ENCODE measurements around the gene JAKMIP1. TPM values are rescaled to one million over a fixed set of nuclear protein-coding genes. Genes with fewer than 3 reads are reported as not detected.
"Not testable (repeated sequence)": the region's sequence is repeated elsewhere in the genome, so short reads cannot be mapped to it uniquely, and the experiment has no call there.

The JAKMIP1 gene
- total RNA-seq, 1 donor from 2014 or later: not detected

DNA sequence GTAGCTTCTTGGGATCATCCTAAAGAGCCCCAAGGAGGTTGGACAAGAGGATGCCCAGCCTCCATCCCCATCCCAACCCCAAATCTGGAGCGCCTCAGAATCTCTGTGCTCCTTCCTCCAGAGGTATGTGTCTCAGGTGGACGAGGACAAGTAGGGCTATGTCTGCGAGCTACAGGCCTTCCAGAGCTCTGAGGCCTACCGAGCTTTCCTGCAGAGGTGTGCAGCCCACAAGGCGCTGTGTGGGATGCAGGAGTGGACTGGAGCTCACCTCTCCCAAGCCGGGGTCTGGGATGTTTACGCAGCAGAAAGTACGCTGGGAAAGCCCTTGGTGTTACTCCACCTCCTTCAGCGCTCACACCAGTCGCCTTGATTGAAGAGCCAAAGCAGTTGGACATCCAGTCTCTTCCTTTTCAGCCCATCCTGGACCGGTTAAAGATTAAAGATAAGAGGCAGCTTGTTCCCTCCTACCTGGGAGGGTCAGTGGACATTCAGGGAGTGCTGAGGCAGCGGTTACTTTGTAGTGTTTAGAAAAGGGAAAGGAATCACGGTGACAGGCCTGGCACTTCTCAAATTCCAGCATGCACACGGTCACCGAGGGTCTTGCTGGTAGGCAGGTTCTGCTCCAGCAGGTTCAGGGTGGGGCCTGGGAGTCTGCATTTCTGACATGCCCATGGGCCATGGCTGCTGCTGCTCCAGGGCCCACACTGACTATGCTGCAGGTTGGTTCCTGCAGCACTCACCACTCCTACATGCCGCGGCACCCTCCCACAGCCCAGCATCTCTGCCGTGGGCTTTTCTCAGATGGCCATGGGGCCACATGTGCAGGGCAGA, 29.5 kb upstream of the JAKMIP1 start:
- DNase-seq (no peak), ATAC-seq (no peak)
- intact Hi-C loops (cut with micrococcal nuclease): no loop called here

DNA sequence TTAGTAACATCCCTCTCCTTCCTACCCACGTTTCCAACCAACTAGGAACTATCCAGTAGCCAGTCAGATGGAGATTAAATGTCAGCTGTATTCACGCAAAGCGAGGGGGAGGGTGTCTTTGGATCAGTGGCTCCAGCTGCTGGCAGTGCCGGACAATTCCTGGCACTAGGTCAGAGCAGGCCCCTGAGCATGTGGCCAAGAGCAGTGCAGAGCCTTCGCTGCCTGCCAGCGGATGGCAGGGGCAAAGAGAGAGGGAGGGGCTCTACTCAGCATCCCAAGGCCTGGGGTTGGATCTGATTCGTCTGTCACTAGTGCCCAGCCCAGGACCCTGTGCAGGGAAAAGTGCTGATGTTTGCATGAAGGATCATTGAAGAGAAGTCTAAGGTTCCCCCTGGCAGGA, 28.7 kb upstream of the JAKMIP1 start:
- intact Hi-C loops (cut with micrococcal nuclease): no loop called here

GRCh38 chr4:6228158-6229067, 28.1 kb upstream of the JAKMIP1 start:
- ATAC-seq (no peak), DNase-seq (no peak)
- intact Hi-C loops (cut with micrococcal nuclease): no loop called here

More for the DNA sequence above, 28.7 kb upstream of the JAKMIP1 start:
- DNase-seq (peak; percentile 56), ATAC-seq (peak; percentile 84)

DNA sequence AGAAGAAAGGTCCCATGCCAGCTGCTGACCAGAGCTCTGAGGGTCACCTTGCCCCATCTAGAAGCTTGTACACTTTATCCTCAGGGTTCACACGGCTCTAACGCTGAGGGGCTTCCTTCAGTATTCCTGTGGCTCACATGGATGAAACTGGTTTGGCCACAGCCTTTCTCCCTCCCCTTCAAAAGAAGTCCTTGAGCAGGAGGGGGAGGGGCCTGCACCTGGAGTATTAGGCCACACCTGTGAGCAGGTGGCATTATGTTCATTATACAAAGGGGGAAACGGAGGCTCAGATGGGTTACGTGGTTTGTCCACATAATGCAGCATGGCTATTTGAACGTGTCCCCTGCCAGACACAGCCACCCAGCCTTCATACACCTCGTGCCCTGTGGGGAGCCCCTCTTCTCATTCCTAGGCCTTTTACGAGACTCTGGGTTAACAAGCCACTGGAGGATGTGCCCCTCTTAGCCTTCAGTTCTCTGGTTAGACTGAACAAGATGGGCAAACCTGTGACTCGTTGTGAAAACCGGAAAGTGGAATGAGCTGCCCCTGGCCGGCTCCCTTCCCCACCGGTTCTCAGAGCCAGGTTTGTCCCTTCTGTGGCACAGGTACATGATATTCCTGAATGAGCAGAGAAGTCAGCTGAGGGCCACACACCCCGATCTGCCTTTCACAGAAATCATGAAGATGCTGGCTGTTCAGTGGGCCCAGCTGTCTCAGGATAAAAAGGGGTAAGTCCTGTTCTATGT, 27.2 kb upstream of the JAKMIP1 start:
- ATAC-seq (no peak), DNase-seq (no peak)
- intact Hi-C loops (cut with micrococcal nuclease): no loop called here

DNA sequence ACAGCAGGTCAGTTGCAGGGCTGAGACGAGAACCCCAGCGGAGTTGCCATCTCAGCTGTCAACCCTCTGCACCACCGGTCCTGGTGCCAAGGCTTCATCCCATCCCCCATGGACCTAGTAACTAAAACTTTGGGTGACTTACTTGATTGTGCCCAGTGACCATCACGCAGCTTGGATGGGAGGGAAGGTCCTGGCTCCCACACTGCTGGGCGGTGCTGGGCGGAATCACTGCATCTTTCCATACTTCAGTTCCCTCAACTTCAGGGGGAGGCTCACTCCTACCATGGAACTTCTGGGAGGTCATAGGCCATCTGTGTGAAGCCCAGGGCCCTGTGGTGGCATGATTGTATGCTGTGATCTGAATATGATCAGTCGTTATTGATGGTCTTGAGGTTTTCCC, 26.2 kb upstream of the JAKMIP1 start:
- intact Hi-C loops (cut with micrococcal nuclease): no loop called here
- ATAC-seq (no peak), DNase-seq (no peak)

DNA sequence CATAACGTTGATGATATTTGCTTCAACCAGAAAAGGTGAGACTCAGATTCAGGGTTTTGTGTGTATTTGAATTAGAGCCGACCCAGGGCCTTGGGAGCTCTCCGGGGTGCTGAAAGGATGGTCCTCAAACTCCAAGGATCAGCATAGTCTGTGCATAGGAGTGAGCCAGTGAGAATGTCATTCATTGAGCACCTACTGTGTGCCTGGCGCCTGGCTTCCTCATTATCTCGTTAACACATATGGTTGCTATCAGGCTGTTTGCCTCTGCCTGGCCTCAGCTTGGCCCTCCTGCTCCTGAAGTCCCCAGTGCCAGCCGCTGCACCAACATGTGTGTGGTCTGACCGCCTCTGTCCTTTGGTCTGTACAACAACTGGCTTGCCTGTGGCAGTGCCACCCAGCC, 25.1 kb upstream of the JAKMIP1 start:
- no peak for ATAC-seq
- no peak for DNase-seq
- intact Hi-C loops (cut with micrococcal nuclease): no loop called here

DNA sequence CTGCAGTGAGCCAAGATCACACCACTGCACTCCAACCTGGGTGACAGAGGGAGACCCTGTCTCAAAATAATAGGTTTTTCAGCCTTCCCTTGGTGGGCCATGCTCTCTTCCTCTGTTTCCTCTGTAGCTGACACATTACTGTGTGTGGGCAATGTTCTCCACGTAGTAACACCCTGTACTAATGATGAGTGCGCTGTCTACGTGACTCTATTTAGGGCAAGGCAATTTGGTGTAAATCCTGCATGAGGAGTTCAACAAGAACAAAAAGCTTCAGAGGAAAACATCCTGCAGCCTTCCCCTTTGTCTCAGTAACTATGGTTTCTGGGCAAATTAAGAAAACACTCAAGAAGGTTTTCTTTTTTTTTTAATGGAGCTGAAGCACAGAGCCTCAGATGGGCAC, 24.4 kb upstream of the JAKMIP1 start:
- DNase-seq (no peak), ATAC-seq (no peak)
- intact Hi-C loops (cut with micrococcal nuclease): no loop called here

DNA sequence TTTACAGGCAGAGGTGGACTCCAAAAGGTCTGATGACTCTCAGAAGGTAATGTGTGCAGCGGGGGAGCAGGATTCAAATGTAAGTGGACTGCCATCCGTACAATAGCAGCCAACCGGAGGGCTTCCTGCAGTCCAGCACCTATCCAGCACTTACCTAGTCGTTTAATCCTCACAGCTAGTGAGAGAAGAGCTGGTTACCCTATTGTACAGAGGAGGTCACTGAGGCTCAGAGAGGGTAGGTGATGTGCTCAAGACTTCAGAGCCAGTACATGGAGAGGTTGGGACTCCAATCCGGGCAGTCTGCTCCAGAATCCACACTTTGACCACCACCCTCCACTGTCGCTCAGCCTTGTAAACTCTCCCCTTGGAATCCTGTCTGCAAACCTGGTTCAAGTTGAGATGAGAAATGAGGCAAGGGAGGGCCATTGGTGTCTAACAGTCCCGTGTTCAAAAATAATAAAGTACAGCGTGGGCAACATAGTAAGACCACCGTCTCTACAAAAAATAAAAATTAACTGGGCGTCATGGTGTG, 22.5 kb upstream of the JAKMIP1 start:
- DNase-seq (no peak), ATAC-seq (no peak)
- intact Hi-C loops (cut with micrococcal nuclease): no loop called here

GRCh38 chr4:6221851-6222760, 21.8 kb upstream of the JAKMIP1 start:
- ATAC-seq: peak; percentile 94
- peak; percentile 66 for DNase-seq
- intact Hi-C loops (cut with micrococcal nuclease): no loop called here

- ATAC-seq: peak; percentile 17
- no peak for DNase-seq
- intact Hi-C loops (cut with micrococcal nuclease): no loop called here
Measured at GRCh38 chr4:6221301-6221850, 21.0 kb upstream of the JAKMIP1 start.

GRCh38 chr4:6217716-6218381, 17.5 kb upstream of the JAKMIP1 start:
- DNase-seq (no peak), ATAC-seq (no peak)
- intact Hi-C loops (cut with micrococcal nuclease): no loop called here

GRCh38 chr4:6216588-6216987, 16.2 kb upstream of the JAKMIP1 start:
- intact Hi-C loops (cut with micrococcal nuclease): no loop called here
- no peak for DNase-seq
- no peak for ATAC-seq

DNA sequence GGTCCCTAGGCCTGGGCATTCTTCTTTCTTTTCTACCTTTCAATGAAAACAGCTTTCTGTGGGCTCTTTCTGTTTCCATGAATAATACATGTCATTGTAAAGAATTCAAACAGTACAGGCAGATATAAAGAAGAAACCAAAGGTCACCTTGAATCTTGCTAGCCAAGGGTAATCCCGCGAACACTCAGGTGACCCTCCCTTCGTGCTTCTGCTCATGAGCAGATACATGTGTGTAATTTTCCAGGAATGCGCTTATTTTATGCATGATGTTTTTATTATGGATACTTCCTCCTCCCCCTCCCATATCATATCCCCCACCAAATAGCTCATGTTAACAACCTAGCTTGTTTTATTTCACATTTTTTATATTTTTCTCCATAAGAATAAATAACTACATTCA, 9.6 kb upstream of the JAKMIP1 start:
- ATAC-seq (no peak), DNase-seq (no peak)
- intact Hi-C loops (cut with micrococcal nuclease): no loop called here

DNA sequence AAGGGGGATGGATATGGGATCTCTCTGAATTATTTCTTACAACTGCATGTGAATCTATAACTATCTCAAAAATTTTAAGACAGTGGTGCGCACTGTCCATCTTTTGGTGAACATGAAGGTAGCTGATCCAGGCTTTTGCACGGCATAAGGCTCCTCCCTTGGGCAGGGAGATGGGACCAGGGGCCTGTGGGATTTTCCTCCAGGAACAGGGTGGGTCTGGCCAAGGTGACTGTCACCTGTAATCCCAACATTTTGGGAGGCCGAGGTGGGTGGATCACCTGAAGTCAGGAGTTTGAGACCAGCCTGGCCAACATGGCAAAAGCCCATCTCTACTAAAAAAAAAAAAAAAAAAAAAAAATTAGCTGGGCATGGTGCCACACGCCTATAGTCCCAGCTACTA, 8.9 kb upstream of the JAKMIP1 start:
- DNase-seq; ATAC-seq; intact Hi-C loops (cut with micrococcal nuclease): not testable (repeated sequence)

DNA sequence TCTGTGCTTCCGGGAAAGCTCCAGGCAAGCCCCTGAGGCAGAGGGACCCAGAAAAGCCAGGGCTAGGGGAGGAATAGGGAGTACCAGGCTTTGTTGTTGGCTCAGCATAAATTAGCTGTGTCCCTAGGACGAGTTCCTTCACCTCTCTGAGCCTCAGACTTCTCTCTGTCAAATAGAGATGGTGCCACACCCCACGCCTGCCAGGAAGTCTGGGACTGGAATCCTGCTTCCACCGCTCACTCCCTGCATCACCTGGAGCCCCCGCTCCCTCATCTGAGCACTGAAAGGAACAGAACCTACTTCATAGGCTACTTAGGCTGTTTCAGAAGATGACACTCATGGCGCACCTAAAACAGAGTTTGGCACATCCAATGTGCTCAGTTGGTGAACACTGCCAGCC, 8.1 kb upstream of the JAKMIP1 start:
- ATAC-seq: no peak
- no peak for DNase-seq
- intact Hi-C loops (cut with micrococcal nuclease): no loop called here

GRCh38 chr4:6207602-6208001, 7.3 kb upstream of the JAKMIP1 start:
- intact Hi-C loops (cut with micrococcal nuclease): no loop called here
- ATAC-seq: no peak
- DNase-seq: no peak

- ATAC-seq: no peak
- intact Hi-C loops (cut with micrococcal nuclease): no loop called here
- DNase-seq: no peak
Measured at GRCh38 chr4:6206771-6207290, 6.5 kb upstream of the JAKMIP1 start.

Data from left ventricle myocardium superior (tissue), 1 donor.